Caco-2 (cell line): ENCODE data around the gene CNTF. TPM values are rescaled to one million over a fixed set of nuclear protein-coding genes. Genes with fewer than 3 reads are reported as not detected.
A peak's percentile ranks its signal among the peaks of the same experiment; 100 is the strongest.
"Not testable (repeated sequence)": the region's sequence is repeated elsewhere in the genome, so short reads cannot be mapped to it uniquely, and the experiment has no call there.

Experiments
- Bru-seq: library from RNA; stranded (reverse); fragments of 400-500 nt; gene quantifications from one replicate; lab custom pipeline; 2021; lab: Mats Ljungman, UMichigan
- BruChase-seq, 2 experiments: library from RNA; stranded (reverse); fragments of 400-500 nt; gene quantifications; one replicate each; lab custom pipeline; 2021; lab: Mats Ljungman, UMichigan
- BruUV-seq: library from RNA; stranded (reverse); fragments of 400-500 nt; replicated peaks from 2 replicates; lab custom pipeline; 2021; lab: Mats Ljungman, UMichigan
- CTCF ChIA-PET: fragments of 300-600 bp; sonication (Branson Sonifier 250); formaldehyde crosslinking; loops from one replicate; lab custom pipeline; 2022; ENCODE audit warnings: antibody characterized with exemption; lab: Charles Lee
- POLR2A ChIA-PET: fragments of 300-600 bp; sonication (Branson Sonifier 250); formaldehyde crosslinking; loops from one replicate; lab custom pipeline; 2022; ENCODE audit warnings: antibody characterized with exemption; lab: Charles Lee
- DNase-seq, 2 experiments: peaks; one replicate each; pipeline versions ENCODE4 v3.0.0 to v3.0.0-alpha.2; 2020 to 2022
- H3K27me3 ChIP-seq: replicated peaks from 2 replicates; pipeline ENCODE4 v1.6.0; 2011; ENCODE audit warnings: low read length; ENCODE audit not compliant: control insufficient read depth, insufficient read depth
- H3K36me3 ChIP-seq: 2 replicates; pipeline ENCODE4 v1.5.1; 2011; ENCODE audit warnings: low read length; ENCODE audit not compliant: control insufficient read depth, insufficient read depth
- H3K4me1 ChIP-seq: fragments of 250-450 bp; sonication (Bioruptor Pico); 2 replicates; pipeline ENCODE4 v1.5.1; 2020; ENCODE audit warnings: mild to moderate bottlenecking
- H3K4me3 ChIP-seq: 2 replicates; pipeline ENCODE4 v1.5.1; 2011; ENCODE audit warnings: low read depth, mild to moderate bottlenecking, control low read depth, low read length
- H3K9me3 ChIP-seq: fragments of 250-450 bp; sonication (Bioruptor Pico); 2 replicates; pipeline ENCODE4 v1.5.1; 2020; ENCODE audit warnings: mild to moderate bottlenecking, moderate library complexity
- H3K27ac Mint-ChIP-seq: one replicate; pipeline ENCODE4 v1.8.0; 2022; ENCODE audit warnings: mixed read lengths; ENCODE audit not compliant: unreplicated experiment
- H3K27me3 Mint-ChIP-seq: one replicate; pipeline ENCODE4 v1.8.0; 2022; ENCODE audit warnings: mixed read lengths; ENCODE audit not compliant: insufficient read depth, unreplicated experiment
- H3K36me3 Mint-ChIP-seq: one replicate; pipeline ENCODE4 v1.8.0; 2022; ENCODE audit warnings: mild to moderate bottlenecking, mixed read lengths; ENCODE audit not compliant: insufficient read depth, unreplicated experiment
- H3K4me1 Mint-ChIP-seq: one replicate; pipeline ENCODE4 v1.8.0; 2022; ENCODE audit warnings: low read depth, mixed read lengths; ENCODE audit not compliant: unreplicated experiment
- H3K4me3 Mint-ChIP-seq: one replicate; pipeline ENCODE4 v1.8.0; 2022; ENCODE audit warnings: mild to moderate bottlenecking, moderate library complexity, mixed read lengths; ENCODE audit not compliant: unreplicated experiment
- H3K9me3 Mint-ChIP-seq: one replicate; pipeline ENCODE4 v1.8.0; 2022; ENCODE audit warnings: mixed read lengths; ENCODE audit not compliant: unreplicated experiment
- intact Hi-C: fragments of 100-400 bp; cut with micrococcal nuclease; formaldehyde crosslinking; loops from one replicate; pipeline ENCODE4 v1.10.0; 2022; ENCODE audit not compliant: unreplicated experiment
- long read RNA-seq: library from polyadenylated mRNA; stranded (forward); transcript quantifications from one replicate; pipeline ENCODE4 v2.0.0, GENCODE V29; 2022
- total RNA-seq: library from RNA; stranded (reverse); gene quantifications from 2 replicates; pipeline ENCODE4 v1.2.3, GENCODE V29; 2022
- TF ChIP-seq, protein P1 (sequence below), 2 experiments: fragments of 200-600 bp in 1 of 2; IDR thresholded peaks; 1 replicate in 1 of 2; 2 replicates in 1 of 2; pipeline versions ENCODE4 v1.5.1 to v1.8.0; 2011 to 2022; ENCODE audit warnings: antibody characterized with exemption in 1 of 2, control low read depth in 1 of 2, inconsistent platforms in 1 of 2, low read depth in 1 of 2, low read length in 1 of 2, mild to moderate bottlenecking in 1 of 2, moderate library complexity in 1 of 2; ENCODE audit not compliant: insufficient read depth in 1 of 2, severe bottlenecking in 1 of 2, unreplicated experiment in 1 of 2

The CNTF gene, protein sequence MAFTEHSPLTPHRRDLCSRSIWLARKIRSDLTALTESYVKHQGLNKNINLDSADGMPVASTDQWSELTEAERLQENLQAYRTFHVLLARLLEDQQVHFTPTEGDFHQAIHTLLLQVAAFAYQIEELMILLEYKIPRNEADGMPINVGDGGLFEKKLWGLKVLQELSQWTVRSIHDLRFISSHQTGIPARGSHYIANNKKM
- total RNA-seq (3.3 and 3.6 TPM in 2 replicates), Bru-seq, nascent RNA (percentile 93 among the genes with signal in this experiment), BruChase-seq, experiment 1, labeled RNA remaining after a 2-hour chase (percentile 85 among the genes with signal in this experiment), BruChase-seq, experiment 2, labeled RNA remaining after a 6-hour chase (percentile 89 among the genes with signal in this experiment)
- long read RNA-seq, partial matches to known transcripts: 0 of 1 reads
- long read RNA-seq, other reads (novel, unspliced or antisense): 1 of 1 reads

DNA sequence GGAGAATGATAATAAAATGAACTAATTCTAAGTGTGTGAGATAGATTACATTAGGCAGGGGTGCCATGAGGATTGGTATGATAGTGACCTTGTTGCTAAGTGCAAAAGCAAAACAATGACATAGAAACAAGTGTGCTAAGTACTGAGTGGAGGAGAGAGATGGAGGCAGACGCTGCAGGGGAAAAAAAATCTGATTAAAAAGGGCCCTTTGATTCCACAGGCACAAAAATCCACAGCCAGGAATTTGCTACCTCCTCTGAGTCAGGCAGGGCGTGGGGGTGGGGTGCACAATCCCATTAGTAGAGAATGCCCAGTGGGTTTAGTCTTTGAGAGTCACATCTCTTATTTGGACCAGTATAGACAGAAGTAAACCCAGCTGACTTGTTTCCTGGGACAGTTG, at the start of gene CNTF:
CNTF (plus strand) TSS at position 322 of the 400 bp plus-strand sequence. CDS start 88 bp downstream, outside the sequence.
- TF ChIP-seq, protein P1, sequence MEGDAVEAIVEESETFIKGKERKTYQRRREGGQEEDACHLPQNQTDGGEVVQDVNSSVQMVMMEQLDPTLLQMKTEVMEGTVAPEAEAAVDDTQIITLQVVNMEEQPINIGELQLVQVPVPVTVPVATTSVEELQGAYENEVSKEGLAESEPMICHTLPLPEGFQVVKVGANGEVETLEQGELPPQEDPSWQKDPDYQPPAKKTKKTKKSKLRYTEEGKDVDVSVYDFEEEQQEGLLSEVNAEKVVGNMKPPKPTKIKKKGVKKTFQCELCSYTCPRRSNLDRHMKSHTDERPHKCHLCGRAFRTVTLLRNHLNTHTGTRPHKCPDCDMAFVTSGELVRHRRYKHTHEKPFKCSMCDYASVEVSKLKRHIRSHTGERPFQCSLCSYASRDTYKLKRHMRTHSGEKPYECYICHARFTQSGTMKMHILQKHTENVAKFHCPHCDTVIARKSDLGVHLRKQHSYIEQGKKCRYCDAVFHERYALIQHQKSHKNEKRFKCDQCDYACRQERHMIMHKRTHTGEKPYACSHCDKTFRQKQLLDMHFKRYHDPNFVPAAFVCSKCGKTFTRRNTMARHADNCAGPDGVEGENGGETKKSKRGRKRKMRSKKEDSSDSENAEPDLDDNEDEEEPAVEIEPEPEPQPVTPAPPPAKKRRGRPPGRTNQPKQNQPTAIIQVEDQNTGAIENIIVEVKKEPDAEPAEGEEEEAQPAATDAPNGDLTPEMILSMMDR (IDR thresholded peaks at IDR 0.05; ENCODE audit: insufficient read depth in 1 of 2, low read depth in 1 of 2, low read length in 1 of 2, severe bottlenecking in 1 of 2, unreplicated experiment in 1 of 2): no peak
- ChIA-PET CTCF (no interaction called here), POLR2A (no interaction called here)
- Mint-ChIP-seq H3K4me3 (no peak within 1 kb of the TSS), H3K9me3 (no peaks in the 10 kb centered on the region), H3K27ac (no peak within 1 kb of the TSS), H3K4me1 (no peaks in the 10 kb centered on the region), H3K36me3 (peaks cover 71% of the 10 kb centered on the region), H3K27me3 (no peaks in the 10 kb centered on the region)
- no TSS peak for BruUV-seq
- intact Hi-C loops: no loop called here
- Histone ChIP-seq H3K9me3 (no peaks in the 10 kb centered on the region), H3K4me3 (no peak within 1 kb of the TSS), H3K27me3 (no peaks in the 10 kb centered on the region), H3K36me3 (peaks cover 4% of the 10 kb centered on the region), H3K4me1 (no peaks in the 10 kb centered on the region)
- DNase-seq: no peak

DNA sequence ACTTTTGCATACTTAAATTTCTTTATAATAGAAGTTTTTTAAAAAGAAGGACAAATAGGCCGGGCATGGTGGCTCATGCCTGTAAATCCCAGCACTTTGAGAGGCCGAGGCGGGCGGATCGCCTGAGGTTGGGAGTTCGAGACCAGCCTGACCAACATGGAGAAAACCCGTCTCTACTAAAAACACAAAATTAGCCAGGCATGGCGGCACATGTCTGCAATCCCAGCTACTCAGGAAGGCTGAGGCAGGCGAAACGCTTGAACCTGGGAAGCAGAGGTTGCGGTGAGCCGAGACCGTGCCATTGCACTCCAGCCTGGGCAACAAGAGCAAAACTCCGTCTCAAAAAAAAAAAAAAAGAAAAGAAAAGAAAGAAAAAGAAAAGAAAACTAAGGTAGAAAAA, 49.6 kb upstream of the CNTF start:
- H3K27ac Mint-ChIP-seq, H3K9me3 Mint-ChIP-seq, DNase-seq, H3K36me3 ChIP-seq, BruUV-seq, H3K4me3 ChIP-seq, intact Hi-C loops, H3K27me3 Mint-ChIP-seq, H3K4me1 Mint-ChIP-seq, CTCF ChIA-PET, POLR2A ChIA-PET, H3K27me3 ChIP-seq, H3K9me3 ChIP-seq, H3K4me1 ChIP-seq, H3K4me3 Mint-ChIP-seq, H3K36me3 Mint-ChIP-seq: not testable (repeated sequence)

DNA sequence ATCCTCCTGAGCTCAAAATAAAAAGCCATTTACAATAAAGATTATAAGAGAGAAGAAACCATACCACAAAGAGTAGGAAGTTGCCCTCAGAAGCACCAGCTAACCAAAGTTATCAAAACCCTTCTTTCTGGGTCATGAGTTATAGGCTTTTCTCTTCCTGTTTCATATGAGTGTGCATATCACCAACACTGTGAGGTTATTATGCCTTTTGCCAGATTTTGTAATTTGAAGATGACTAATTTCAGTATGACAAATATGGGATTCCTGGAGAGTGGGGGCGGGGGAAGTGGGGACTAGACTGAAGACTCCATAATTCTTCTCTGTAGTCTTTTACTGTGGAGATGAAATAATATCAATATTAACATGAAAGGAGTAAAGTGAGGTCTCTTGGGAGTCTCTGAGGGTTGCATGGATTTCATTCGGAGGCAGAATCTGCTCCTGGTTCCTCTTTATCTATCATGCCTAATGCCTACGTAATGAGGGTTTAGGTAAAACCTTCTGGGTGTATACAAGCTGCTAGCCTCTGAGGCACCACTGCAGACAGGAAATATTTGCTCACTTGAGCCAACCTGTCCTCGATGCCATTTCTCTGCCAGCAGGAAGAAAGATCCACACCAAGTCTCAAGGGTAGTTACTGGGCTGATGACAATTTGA, 48.9 kb upstream of the CNTF start:
- Histone ChIP-seq H3K4me3 (no peak overlapping the region), H3K9me3 (no peaks in the 10 kb centered on the region), H3K27me3 (no peaks in the 10 kb centered on the region), H3K36me3 (no peaks in the 10 kb centered on the region), H3K4me1 (no peaks in the 10 kb centered on the region)
- H3K9me3 Mint-ChIP-seq: no peaks in the 10 kb centered on the region
- intact Hi-C loops: no loop called here
- BruUV-seq: no TSS peak
- no peak for DNase-seq
- no peaks in the 10 kb centered on the region for H3K27me3 Mint-ChIP-seq
- CTCF ChIA-PET: no interaction called here
- no peak overlapping the region for H3K4me3 Mint-ChIP-seq
- no peak overlapping the region for H3K27ac Mint-ChIP-seq
- POLR2A ChIA-PET: no interaction called here
- H3K4me1 Mint-ChIP-seq: no peaks in the 10 kb centered on the region
- TF ChIP-seq, protein P1 (IDR thresholded peaks at IDR 0.05; ENCODE audit: insufficient read depth in 1 of 2, low read depth in 1 of 2, low read length in 1 of 2, severe bottlenecking in 1 of 2, unreplicated experiment in 1 of 2): no peak
- peaks cover 13% of the 10 kb centered on the region for H3K36me3 Mint-ChIP-seq
